GM19023 (cell line): ENCODE data around the gene C2CD5.
"Not testable (repeated sequence)": the region's sequence is repeated elsewhere in the genome, so short reads cannot be mapped to it uniquely, and the experiment has no call there.

Experiments used
- ATAC-seq: cut with Tn5 transposase; IDR thresholded peaks from one replicate; pipeline ENCODE4 v1.9.1; 2021; ENCODE audit warnings: mild to moderate bottlenecking, moderate library complexity; ENCODE audit not compliant: unreplicated experiment

C2CD5 gene

DNA sequence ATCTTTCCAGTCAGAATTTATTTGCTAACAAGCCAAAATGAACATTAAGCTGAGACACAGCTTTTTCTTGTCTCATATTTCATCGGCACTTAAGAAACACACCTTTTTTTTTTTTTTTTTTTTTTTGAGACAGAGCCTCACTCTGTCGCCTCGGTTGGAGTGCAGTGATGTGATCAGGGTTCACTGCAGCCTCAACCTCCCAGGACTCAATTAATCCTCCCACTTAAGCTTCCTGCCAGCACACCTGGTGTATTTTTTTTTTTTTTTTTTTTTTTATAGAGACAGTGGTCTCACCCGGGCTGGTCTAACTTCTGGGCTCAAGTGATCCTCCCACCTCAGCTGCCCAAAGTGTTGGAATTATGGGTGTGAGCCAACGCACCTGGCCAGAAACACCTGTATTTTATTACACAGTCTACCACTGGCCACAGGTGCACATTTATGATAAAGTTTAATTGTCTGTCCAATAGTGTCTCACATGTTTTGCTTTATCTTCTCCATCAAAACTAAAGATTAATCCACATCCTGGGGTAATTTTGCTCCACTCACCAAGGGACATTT is 62.7 kb downstream of the C2CD5 start:
- ATAC-seq: no peak

DNA sequence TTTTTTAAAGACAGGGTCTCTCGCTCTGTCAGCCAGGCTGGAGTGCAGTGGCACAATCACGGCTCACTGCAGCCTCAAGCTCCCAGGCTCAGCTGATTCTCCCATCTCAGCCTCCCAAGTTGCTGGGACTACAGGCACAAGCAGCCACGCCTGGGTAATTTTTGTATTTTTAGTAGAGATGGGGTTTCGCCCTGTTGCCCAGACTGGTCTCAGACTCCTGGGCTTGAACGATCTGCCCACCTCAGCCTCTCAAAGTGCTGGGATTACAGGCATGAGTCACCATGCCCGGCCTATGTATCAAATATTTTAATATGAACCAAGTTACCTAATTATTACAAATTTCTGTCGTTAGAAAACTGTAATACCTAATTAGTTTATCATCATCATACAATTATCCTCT is 63.5 kb downstream of the C2CD5 start:
- not testable (repeated sequence) for ATAC-seq

DNA sequence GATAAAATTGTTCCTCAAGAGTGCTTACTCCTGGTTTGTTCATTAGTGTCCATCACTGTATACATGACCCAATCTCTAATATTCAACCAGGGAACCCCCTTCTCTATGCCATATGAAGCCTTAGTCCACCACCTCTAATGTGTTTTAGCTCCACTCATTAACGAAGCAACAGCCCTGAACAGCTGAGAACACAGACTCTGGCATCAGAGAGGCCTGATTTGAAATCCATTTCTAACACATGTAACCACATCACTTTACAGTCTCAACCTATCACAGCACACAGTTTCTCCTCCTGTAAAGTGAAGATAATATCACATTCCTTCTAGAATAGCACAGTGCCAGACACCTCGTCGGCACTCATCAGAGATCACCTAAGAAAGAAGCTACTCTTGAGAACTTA is 64.3 kb downstream of the C2CD5 start:
- no peak for ATAC-seq

DNA sequence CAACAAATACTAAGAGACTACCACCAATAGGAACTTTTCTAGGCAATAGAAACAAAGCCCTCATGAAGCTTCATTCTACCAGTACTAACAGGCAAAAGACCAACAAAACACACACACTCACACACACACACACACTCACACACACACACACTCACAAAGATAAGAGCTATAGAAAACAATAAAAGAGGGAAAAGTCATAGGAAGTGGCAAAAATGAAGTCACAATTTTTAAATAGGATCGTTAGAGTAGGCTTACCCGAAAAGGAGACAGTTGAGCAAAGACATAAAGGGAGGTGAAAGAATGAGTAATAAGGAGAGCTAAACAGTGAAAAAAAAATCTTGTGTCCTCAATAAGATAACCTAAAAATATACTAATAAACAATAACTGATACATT is 66.5 kb downstream of the C2CD5 start:
- ATAC-seq: no peak

DNA sequence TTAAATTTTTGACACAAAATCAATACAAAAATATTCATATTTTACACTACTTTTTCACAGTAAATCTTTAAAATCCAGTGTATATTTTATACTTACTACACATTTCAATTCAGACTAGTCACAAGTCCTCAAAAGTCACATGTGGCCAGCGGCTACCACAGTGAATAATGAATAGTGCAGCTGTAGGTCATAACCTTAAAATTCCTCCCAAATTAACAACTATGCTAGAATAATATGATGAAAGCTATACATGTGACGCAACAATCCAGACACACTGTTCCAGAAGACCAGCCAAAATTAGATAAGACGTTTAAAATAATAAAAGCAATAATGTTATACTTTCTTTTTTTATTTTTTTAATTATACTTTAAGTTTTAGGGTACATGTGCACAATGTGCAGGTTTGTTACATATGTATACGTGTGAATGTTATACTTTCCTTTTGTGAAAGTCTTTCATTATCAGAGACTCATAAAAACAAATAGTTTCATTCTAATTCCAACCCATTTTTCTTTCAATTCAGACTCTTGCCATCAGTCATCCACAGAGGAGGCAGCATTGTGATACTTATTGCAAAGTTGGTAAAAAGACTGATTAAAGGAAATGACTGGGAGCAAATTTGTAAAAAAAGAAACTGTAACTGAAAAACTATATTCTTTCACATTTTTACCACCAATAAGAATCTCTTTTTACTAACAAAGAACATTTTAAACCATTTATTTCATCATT is 67.0 kb downstream of the C2CD5 start:
- no peak for ATAC-seq

DNA sequence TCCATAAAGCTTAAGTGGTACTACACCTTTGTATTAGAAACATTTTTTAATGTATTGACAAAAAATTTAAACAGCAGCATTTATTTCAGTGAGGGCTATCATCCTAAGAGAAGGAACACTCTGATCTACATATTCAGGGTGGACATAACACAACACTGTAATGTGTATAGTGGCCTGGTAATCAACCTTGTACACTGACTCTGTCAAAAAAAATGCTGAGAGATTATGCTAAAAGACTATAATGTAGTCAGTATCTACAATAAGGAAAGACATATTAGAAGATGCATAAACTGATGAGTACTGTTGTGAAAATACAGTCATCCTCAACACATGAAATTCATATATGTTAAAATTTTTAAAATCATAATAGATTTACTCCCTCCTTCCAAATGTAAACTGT is 68.2 kb downstream of the C2CD5 start:
- ATAC-seq: no peak

DNA sequence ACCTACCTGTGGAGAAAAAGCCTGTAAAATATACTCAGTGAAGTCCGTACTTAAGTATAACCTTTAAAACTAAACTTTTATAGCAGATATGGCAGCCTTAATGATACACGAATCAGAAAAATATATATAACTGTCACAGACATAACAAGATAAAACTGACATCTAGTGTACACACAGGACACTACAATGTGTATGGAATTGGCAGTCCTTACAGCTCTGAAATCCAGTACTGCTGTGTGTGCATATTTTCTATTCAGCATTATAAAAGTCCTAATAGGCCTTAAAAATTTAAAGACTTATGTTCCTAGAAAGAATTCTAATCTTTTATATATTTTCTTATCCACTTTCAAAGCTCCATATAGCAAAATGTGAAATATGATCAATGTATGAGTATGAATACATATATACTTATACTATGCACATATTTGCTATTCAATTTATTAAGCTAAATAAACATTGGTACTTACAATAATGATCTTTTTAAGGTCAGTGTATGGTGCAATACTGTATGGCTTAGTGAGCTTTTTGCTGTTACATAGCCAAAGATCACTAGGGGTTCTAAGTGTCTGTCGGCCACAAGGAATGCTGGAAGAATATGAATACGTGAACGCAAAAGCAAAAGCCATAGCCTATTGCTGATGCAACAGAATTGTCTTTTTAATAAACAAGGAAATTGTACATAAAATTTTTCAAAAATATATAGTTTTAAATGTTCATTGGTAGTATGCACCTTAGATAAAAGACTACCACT is 69.2 kb downstream of the C2CD5 start:
- ATAC-seq: no peak

DNA sequence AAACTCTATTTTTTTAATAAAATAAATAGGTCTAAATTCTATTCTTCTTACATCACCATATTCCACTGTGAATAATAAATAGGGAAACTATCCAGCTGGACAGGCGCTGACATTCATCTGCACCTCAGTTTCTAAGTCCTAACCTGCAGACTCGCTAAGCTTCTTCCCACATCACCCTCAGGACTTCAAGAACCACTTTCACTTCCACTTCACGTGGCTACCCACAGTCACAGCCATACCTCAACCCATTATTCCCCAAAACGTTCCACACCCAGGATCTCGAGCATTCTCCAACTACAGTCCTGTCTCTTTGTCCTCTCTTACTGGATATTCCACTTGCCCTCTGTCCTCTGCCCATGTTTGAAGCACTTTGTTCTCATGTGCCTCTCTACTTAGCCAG is 71.1 kb downstream of the C2CD5 start:
- ATAC-seq: no peak

DNA sequence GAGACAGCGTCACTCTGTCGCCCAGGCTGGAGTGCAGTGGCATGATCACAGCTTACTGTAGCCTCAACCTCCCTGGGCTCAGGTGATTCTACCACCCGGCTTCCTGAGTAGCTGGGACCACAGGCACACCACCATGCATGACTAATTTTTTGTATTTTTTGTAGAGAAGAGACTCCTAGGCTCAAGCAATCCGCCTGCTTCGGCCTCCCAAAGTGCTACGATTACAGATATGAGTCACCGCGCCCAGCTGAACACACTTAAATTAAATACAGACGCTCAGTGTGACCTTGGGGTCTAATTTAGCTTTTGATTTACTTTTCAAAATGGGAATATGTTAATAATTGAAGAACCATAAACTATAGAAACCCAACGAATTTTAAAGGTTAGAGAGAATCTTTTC is 77.2 kb downstream of the C2CD5 start:
- ATAC-seq: no peak

DNA sequence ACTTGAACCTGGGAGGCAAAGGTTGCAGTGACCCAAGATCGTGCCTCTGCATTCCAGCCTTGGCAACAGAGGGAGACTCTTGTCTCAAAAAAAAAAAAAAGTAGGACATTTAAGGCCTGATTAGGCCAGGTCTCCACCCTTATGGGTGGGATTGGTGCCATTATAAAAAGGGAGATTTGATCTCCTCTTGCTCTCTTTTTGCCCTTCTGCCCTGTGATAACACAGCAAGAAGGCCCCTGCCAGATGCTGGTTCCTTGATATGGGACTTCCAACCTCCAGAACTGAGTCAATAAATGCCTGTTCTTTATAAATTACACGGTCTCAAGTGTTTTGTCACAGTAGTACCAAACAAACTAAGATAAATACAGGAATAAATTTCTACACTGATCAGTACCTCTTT is 81.0 kb downstream of the C2CD5 start:
- ATAC-seq: no peak

DNA sequence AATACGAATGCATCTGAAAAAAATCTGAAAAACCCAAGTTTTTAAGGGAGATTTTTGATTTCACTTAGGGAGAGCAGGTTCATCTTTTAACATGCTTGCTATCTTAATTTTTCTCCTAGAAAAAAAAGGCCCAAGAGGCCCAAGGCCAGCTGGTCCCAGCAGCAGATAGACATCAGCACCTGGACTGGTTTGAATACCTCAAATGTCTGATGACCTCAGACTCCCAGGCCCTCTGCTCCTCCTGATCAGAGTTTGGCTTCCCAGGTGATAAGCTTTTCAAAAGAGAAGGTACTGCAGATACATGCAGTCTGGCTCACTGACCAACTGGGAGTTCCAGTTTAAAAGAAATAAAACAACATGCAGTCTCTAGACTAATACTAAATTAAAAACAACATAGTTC is 82.6 kb downstream of the C2CD5 start:
- no peak for ATAC-seq

DNA sequence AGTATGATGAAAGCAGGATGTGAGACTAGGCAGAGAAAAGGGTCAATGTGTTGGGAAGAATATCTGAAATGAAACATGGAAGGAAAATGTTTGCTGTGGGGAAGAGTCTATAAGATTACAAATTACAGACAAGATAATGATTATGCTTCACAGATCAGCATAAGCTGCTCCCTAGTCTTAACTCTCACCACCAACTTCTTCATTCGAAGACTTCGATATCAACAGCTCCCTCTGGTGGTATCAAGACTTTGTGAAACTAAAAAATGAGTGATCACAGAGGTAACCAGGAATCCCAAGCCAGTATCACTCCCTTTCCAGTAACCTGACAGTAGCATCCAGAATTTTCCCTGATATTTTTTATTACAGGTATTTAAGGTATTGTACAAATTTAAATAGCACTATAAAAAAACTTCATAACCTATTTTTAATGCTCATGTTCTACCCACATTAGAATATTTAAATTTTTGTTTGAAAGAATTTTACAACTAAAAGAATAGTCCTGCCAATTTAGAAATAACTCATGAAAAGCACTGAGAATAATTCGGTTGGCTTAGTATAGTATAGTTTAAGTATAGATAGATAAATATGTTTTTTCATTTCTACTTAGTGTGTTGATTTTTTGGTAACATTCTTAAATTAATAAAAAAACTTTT is 84.4 kb downstream of the C2CD5 start:
- ATAC-seq: no peak

DNA sequence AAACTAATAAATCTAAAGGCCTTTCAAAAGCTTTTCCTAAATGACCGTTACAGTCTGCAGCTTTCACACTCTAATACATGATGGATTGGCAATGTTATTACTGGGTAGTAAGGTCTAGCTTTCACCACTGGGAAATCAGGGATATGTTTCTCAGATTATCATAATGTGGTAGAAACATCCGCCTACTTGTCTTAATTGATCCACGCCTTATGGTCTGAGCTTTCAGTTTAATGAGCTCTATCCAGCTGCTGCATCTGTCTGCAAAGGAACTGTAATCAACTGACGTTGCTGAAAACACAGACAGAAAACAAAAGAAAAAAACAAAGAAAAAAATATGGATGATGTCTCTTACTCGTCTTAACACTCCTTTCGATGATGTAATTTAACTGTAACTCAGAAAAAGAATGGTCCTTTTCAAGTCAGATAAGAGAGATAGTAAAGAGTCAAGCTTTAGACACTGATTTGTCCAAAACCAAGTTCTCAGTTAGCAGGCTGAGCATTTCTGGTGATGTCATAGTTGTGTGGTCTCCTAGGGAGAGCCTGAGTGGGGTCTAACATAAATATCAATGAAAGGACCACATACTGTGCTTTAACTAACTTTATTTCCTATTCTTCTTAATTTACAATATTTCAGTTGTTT is 85.9 kb downstream of the C2CD5 start:
- ATAC-seq: no peak

DNA sequence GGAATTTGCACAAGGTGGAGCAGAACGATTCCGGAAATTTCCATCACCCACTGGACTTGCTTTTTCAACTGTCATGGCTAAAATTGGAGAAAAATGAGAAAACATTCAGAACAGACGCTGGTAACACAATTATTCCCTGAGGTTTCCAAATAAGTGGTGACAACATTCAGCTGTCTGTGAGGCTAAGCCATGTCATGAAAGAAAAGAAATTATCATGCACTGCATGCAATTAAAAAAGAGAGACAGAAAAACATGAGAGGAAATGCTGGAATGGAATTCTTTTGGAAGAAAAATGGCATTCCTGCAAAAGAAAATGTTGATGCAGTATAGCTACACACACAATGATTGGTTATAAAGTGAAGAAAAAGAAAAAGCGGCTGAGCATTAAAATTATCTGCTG is 87.3 kb downstream of the C2CD5 start:
- no peak for ATAC-seq

DNA sequence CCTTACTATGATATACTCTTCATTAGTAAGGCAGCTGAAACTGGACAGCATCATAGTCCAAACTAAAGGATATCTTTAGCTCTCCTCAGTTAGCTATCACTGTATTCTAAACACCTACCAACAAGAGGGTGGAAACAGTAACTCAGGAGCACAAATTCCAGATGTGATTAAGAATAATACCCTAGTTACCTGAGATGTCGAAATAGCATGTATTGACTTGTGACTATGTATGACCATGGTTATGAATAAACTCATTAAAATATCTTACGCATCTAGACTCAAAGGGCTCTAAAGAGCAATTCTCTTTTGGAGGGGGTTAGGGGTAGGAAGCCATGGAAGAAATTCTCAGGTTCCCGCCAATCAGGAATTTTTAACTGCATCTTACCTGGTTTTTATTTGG is 90.8 kb downstream of the C2CD5 start:
- ATAC-seq: no peak

DNA sequence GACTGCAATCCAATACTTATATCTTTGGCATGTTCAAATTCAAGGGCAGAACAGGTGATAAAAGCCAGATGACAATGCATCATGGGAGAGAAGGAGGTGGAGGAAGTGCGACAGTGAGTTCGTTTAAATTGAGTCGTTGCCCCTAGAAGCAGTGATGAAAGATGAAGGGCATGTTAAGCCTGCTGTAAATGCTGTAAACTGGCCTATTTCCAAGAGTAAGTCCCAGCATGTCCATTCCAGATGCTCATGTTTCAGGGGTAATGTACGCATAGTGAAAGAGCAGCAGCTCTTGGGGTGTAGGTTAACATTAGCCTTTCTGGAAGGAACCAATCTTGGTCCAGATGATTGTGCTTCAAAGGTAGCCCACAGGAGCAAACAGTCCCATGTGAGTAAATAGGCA is 97.1 kb downstream of the C2CD5 start:
- ATAC-seq: no peak

DNA sequence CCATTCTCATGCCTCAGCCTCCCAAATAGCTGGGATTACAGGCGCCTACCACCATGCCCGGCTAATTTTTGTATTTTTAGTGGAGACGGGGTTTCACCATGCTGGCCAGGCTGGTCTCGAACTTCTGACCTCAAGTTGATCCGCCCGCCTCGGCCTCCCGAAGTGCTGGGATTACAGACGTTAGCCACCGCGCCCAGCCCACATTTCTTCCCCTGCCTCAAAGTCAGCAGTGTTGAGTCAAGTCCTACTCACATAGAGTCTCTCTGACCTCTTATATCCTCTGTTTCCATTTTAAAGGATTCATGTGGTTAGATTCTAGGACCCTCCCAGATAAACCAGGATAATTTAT is 100.1 kb downstream of the C2CD5 start:
- not testable (repeated sequence) for ATAC-seq

DNA sequence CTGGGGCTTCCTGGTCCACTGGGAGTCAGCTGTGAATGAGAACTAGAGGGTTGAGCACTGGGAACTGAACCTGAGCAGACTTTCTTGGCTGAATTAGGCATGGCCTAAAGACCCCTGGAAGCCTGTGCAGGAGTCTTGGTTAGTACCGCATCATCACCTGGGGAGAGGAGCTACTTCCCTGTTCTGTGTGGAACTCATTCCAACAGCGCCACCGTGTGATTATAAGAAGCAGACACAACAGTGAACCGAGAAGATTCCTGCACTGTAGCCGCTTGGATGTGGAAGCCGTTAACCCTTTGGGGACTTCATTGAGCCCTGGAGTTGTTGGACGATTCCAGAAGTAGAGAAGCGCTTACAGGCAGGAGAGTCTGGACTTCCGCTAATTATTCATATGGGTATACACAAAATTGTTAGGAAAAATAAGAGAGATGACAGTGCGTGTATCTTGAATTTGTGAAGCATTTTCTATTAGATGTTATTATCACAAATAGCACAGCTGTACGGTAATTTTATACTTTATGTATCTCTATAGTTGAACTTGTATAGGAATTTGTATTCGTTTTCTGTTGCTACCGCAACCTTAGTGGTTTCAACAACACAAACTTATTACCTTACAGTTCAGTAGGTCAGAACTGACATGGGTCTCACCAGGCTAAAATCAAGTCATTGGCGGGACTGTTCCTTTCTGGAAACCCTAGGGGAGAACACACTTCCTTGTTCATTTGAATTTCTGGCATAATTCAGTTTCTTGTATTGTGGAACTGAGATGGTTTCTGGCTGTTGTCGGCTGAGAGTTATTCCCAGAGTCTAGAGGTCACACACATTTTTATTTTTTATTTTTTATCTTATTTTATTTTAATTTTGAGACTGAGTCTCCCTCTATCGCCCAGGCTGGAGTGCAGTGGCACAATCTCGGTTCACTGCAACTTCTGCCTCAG is 100.7 kb downstream of the C2CD5 start:
- peak; percentile 100 for ATAC-seq

DNA sequence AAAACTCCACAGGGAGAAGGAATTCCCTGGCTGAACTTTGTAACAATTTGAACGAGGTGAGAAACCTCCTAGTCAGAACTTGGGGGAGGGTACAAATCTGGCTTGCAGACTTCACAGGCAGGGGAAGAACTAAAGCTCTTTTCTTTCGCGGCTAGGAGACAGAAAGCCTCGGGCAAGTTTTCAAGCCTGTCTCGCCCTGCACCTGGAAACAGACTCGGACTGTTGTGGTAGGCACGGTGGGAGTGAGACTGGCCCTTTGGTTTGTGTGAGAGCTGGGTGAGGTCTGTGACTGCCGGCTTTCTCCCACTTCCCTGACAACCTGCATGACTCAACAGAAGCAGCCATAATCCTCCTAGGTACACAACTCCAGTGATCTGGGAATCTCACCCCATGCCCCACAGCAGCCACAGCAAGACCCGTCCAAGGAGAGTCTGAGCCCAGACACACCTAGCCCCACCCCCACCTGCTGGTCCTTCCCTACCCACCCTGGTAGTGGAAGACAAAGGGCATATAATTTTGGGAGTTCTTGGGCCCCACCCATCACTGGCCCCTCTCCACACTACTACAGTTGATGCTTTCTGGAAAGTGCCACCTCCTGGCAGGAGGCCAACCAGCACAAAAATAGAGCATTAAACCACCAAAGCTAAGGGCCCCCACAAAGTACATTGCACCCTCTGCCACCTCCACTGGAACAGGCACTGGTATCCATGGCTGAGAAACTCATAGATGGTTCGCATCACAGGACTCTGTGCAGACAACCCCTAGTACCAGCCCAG is 107.1 kb downstream of the C2CD5 start:
- no peak for ATAC-seq

DNA sequence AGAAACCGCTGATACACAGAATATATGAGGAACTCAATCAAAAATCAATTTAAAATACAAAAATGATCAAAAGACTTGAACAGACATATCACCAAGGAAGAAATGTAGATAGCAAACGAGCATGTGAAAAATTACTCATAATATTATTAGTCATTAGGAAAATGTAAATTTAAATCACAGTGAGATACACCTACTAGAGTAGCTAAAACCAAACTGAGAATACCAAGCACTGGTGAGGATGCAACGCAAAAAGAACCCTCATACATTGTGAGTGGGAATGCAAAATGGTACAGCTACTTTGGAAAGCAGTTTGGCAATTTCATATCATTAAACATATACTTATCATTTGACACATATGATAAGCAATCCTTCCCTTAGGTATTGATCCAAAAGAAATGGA is 108.8 kb downstream of the C2CD5 start:
- no peak for ATAC-seq
